ENCODE measurements around the gene WASF2.

DNA sequence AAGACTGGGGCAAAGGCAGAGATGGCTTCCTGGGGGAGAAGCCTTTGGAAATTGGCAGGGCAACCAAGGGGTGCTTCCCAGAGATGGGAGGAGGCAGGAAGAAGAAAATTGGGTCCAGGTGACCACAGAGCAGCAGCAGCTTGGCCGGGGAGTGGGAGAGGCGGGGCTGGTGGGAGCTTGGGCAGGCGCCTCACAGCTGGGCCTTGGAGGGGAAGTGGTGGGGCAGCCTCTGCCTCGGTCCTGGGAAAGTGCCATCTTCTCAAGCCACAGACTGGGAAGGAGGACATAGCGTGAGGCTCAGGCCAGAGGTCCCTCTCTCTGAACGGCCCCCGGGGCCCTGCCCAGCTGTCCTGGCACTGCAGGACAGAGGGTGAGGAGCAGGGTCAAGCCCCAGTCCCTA, 24.0 kb upstream of the WASF2 start:
- TF ChIP-seq, protein P1, sequence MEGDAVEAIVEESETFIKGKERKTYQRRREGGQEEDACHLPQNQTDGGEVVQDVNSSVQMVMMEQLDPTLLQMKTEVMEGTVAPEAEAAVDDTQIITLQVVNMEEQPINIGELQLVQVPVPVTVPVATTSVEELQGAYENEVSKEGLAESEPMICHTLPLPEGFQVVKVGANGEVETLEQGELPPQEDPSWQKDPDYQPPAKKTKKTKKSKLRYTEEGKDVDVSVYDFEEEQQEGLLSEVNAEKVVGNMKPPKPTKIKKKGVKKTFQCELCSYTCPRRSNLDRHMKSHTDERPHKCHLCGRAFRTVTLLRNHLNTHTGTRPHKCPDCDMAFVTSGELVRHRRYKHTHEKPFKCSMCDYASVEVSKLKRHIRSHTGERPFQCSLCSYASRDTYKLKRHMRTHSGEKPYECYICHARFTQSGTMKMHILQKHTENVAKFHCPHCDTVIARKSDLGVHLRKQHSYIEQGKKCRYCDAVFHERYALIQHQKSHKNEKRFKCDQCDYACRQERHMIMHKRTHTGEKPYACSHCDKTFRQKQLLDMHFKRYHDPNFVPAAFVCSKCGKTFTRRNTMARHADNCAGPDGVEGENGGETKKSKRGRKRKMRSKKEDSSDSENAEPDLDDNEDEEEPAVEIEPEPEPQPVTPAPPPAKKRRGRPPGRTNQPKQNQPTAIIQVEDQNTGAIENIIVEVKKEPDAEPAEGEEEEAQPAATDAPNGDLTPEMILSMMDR (IDR thresholded peaks at IDR 0.05; ENCODE audit: poor library complexity, severe bottlenecking), result no peak
- TF ChIP-seq POLR2AphosphoS5 (IDR thresholded peaks at IDR 0.05), result no peak
- TF ChIP-seq, protein P2, sequence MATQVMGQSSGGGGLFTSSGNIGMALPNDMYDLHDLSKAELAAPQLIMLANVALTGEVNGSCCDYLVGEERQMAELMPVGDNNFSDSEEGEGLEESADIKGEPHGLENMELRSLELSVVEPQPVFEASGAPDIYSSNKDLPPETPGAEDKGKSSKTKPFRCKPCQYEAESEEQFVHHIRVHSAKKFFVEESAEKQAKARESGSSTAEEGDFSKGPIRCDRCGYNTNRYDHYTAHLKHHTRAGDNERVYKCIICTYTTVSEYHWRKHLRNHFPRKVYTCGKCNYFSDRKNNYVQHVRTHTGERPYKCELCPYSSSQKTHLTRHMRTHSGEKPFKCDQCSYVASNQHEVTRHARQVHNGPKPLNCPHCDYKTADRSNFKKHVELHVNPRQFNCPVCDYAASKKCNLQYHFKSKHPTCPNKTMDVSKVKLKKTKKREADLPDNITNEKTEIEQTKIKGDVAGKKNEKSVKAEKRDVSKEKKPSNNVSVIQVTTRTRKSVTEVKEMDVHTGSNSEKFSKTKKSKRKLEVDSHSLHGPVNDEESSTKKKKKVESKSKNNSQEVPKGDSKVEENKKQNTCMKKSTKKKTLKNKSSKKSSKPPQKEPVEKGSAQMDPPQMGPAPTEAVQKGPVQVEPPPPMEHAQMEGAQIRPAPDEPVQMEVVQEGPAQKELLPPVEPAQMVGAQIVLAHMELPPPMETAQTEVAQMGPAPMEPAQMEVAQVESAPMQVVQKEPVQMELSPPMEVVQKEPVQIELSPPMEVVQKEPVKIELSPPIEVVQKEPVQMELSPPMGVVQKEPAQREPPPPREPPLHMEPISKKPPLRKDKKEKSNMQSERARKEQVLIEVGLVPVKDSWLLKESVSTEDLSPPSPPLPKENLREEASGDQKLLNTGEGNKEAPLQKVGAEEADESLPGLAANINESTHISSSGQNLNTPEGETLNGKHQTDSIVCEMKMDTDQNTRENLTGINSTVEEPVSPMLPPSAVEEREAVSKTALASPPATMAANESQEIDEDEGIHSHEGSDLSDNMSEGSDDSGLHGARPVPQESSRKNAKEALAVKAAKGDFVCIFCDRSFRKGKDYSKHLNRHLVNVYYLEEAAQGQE (IDR thresholded peaks at IDR 0.05; ENCODE audit: borderline replicate concordance), result no peak
- no peak for TF ChIP-seq EP300 (conservative IDR thresholded peaks at IDR 0.05; ENCODE audit: poor library complexity, severe bottlenecking)
